ENCODE measurements around the gene NDUFA13. TPM values are rescaled to one million over a fixed set of nuclear protein-coding genes. Genes with fewer than 3 reads are reported as not detected.

Gene NDUFA13
- total RNA-seq, 1 donor from 2014 or later = 278 TPM

DNA sequence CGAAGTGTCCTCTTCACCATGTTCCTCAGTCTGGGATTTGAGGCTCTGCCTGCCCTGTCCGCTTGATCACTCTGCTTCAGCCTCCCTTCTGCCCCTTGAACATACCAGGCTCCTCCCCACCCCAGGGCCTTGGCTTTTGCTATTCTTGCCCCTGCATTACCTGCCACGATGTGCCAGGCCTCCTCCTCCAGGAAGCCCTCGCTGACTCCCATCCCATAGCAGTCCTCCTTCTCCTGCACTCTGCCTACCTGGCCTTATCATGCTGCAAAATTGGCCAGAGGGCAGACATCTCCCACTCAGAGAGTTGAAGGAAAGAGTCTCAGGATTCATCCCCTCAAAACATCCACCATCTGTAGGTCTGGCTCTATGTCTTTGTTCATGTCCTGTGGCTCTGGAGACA is 14.9 kb downstream of the NDUFA13 start:
- H3K27ac Mint-ChIP-seq (ENCODE audit: unreplicated experiment) = no peak overlapping the region

DNA sequence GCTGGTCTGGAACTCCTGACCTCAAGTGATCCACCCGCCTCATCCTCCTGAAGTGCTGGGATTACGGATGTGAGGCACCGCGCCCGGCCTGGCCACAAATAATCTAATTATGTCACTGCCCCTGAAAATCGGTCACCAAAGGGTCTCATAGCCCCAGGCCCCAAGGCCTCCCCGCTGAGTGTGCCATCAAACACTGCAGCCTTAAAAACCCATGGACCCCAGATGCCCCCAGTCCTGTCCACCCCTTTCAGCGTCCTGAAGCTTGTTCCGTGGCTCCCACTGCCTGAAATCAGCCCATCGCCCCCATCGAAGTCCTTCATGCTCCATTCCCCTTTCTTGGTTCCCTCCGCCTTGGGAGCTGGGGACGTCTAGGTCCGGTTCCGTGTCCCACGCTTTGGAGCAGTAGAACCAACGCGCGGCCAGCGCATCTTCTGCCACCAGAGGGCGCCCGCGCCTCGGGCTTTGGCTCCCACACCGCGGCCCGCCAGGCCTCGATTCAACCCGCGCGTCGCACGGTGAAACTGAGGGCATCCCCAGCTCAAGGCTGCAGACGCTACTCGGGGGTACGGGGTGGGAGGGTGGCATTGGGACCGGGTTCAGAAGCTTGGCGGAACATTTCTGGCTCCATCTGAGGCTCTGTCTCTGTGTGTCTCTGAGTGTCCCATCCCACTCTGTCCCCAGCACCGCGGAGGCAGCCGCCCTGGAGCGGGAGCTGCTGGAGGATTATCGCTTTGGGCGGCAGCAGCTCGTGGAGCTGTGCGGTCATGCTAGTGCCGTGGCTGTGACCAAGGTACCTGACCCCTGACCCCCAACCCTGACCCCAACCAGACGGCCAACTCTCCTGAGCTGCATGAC is 16.2 kb downstream of the NDUFA13 start:
- Mint-ChIP-seq H3K36me3 (ENCODE audit: low read depth, unreplicated experiment) (peaks cover 7% of the 10 kb centered on the region), H3K4me1 (ENCODE audit: unreplicated experiment) (peaks cover 2% of the 10 kb centered on the region), H3K27ac (ENCODE audit: unreplicated experiment) (no peak overlapping the region), H3K27me3 (ENCODE audit: unreplicated experiment) (peaks cover 23% of the 10 kb centered on the region), H3K4me3 (ENCODE audit: unreplicated experiment) (peak overlapping the region; percentile 29), H3K9me3 (ENCODE audit: unreplicated experiment) (no peaks in the 10 kb centered on the region)
- peak; percentile 88 for DNase-seq (ENCODE audit: low spot score)
- TF ChIP-seq, protein P1, sequence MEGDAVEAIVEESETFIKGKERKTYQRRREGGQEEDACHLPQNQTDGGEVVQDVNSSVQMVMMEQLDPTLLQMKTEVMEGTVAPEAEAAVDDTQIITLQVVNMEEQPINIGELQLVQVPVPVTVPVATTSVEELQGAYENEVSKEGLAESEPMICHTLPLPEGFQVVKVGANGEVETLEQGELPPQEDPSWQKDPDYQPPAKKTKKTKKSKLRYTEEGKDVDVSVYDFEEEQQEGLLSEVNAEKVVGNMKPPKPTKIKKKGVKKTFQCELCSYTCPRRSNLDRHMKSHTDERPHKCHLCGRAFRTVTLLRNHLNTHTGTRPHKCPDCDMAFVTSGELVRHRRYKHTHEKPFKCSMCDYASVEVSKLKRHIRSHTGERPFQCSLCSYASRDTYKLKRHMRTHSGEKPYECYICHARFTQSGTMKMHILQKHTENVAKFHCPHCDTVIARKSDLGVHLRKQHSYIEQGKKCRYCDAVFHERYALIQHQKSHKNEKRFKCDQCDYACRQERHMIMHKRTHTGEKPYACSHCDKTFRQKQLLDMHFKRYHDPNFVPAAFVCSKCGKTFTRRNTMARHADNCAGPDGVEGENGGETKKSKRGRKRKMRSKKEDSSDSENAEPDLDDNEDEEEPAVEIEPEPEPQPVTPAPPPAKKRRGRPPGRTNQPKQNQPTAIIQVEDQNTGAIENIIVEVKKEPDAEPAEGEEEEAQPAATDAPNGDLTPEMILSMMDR (IDR thresholded peaks at IDR 0.05; ENCODE audit: unreplicated experiment) = peak; percentile 88

More for the DNA sequence above, 14.9 kb downstream of the NDUFA13 start:
- Mint-ChIP-seq H3K4me1 (ENCODE audit: unreplicated experiment) (peaks cover 2% of the 10 kb centered on the region), H3K36me3 (ENCODE audit: low read depth, unreplicated experiment) (peaks cover 7% of the 10 kb centered on the region), H3K27me3 (ENCODE audit: unreplicated experiment) (peaks cover 12% of the 10 kb centered on the region), H3K9me3 (ENCODE audit: unreplicated experiment) (no peaks in the 10 kb centered on the region), H3K4me3 (ENCODE audit: unreplicated experiment) (no peak overlapping the region)
- no peak for DNase-seq (ENCODE audit: low spot score)
- TF ChIP-seq, protein P1 (IDR thresholded peaks at IDR 0.05; ENCODE audit: unreplicated experiment) = no peak

DNA sequence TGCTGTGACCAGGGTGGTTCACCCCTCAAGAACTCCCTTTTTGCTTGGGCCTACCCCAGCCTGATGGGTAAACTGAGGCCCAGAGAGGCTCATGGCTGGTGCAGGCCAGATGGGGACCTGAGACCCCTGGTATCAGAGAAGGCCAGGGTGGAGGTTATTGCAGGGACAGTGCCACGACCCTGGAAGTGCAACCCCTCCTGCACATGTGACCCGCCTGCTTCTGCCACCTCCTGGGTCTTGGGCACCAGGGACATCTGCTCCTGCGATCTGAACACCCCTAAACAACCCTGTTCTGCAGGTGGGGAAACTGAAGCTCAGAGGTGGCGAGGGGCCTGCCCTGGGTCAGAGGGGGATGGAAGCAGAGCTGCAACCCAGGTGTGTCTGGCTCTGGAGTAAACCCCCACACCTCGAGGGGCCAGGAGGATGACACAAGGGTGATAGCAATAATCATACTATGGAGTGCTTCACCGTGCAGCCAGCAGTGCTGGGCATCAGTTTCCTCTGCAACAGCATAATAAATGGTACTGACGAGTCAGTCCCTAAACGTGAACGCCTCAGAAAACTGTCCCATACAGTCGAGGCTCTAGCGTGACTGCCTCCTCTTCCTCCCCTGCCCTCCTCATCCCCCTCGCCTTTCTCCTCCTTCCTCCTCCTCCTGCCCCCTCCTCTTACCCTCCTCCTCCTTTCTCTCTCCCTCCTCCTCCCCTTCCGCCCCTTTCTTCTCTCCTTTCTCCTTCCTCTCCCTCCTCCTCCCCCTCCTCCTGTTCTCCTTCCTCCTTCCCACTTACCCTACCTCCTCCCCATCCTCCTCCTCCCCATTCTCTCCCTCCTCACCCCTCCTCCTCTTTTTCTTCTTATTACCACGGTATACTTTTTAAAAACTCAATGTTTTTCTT is 17.0 kb downstream of the NDUFA13 start:
- Mint-ChIP-seq H3K4me3 (ENCODE audit: unreplicated experiment) (no peak overlapping the region), H3K27me3 (ENCODE audit: unreplicated experiment) (peaks cover 25% of the 10 kb centered on the region), H3K36me3 (ENCODE audit: low read depth, unreplicated experiment) (peaks cover 7% of the 10 kb centered on the region), H3K4me1 (ENCODE audit: unreplicated experiment) (peaks cover 2% of the 10 kb centered on the region), H3K27ac (ENCODE audit: unreplicated experiment) (no peak overlapping the region), H3K9me3 (ENCODE audit: unreplicated experiment) (no peaks in the 10 kb centered on the region)
- DNase-seq (ENCODE audit: low spot score) = no peak
- TF ChIP-seq, protein P1 (IDR thresholded peaks at IDR 0.05; ENCODE audit: unreplicated experiment) = no peak

DNA sequence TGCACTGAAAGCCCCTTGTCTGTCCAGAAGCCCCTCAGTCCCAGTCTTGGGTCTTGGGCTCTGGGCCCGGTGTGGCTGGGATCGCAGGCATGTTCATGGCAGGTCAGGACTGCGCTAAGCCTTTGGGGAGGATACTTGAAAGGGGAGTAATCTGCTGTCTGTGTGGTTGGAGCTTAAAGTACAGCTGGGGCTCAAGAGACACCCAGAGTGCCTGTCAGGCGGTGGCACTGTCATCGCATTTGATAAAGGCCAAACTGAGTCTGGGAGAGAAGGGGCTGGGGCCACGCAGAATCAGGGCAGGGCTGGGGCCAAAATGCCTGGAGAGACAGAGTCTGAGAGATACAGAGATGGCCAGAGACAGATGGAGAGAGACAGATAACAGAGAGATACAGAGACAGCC is 17.8 kb downstream of the NDUFA13 start:
- no peaks in the 10 kb centered on the region for H3K9me3 Mint-ChIP-seq (ENCODE audit: unreplicated experiment)
- peaks cover 10% of the 10 kb centered on the region for H3K36me3 Mint-ChIP-seq (ENCODE audit: low read depth, unreplicated experiment)
- H3K27ac Mint-ChIP-seq (ENCODE audit: unreplicated experiment) = peak overlapping the region; percentile 57
- peak overlapping the region; percentile 6 for H3K4me3 Mint-ChIP-seq (ENCODE audit: unreplicated experiment)
- DNase-seq (ENCODE audit: low spot score) = no peak
- TF ChIP-seq, protein P1 (IDR thresholded peaks at IDR 0.05; ENCODE audit: unreplicated experiment) = no peak
- H3K27me3 Mint-ChIP-seq (ENCODE audit: unreplicated experiment) = peaks cover 27% of the 10 kb centered on the region
- peaks cover 2% of the 10 kb centered on the region for H3K4me1 Mint-ChIP-seq (ENCODE audit: unreplicated experiment)

All from endothelial cell (in vitro differentiated cells).